Gastrocnemius medialis (tissue), 4 donors: ENCODE data around the gene GPR55. TPM values are rescaled to one million over a fixed set of nuclear protein-coding genes. Genes with fewer than 3 reads are reported as not detected.

Experiments
- ATAC-seq, 2 donors: fragments of 150-250 bp; one replicate each; pipeline ENCODE4 v1.9.1; 2016
- DNase-seq, 2 donors: peaks; one replicate each; pipeline ENCODE4 v3.0.0-alpha.2; 2019
- H3K27ac ChIP-seq, 4 donors: fragments of 200-600 bp; sonication (generic); 1 replicate in 1 of 4; 2 replicates in 3 of 4; pipeline ENCODE4 v1.5.1; 2016 to 2018; ENCODE audit warnings: mild to moderate bottlenecking in 2 of 4, moderate library complexity in 1 of 4
- H3K27me3 ChIP-seq, 3 donors: fragments of 200-600 bp; sonication (generic) in 2 of 3; 1 replicate in 1 of 3; 2 replicates in 2 of 3; pipeline versions ENCODE4 v1.5.1 to v1.6.0; 2016 to 2019; ENCODE audit warnings: mild to moderate bottlenecking in 1 of 3, moderate library complexity in 1 of 3
- H3K36me3 ChIP-seq, 2 donors: fragments of 200-600 bp; sonication (generic) in 1 of 2; one replicate each; pipeline ENCODE4 v1.5.1; 2017 to 2018
- H3K4me1 ChIP-seq, 2 donors: fragments of 200-600 bp; sonication (generic) in 1 of 2; one replicate each; pipeline ENCODE4 v1.5.1; 2016 to 2017; ENCODE audit warnings: mild to moderate bottlenecking in 2 of 2
- H3K4me3 ChIP-seq, 4 donors: fragments of 200-600 bp; sonication (generic) in 3 of 4; 1 replicate in 1 of 4; 2 replicates in 3 of 4; pipeline ENCODE4 v1.5.1; 2016 to 2019; ENCODE audit warnings: mild to moderate bottlenecking in 2 of 4
- H3K9me3 ChIP-seq, 3 donors: fragments of 200-600 bp; sonication (generic) in 2 of 3; 1 replicate in 1 of 3; 2 replicates in 2 of 3; pipeline ENCODE4 v1.5.1; 2016 to 2019
- CTCF ChIP-seq, 5 experiments: fragments of 450-650 bp in 3 of 5; fragments of 200-600 bp in 2 of 5; sonication (generic) in 2 of 5; IDR thresholded peaks in 4 of 5; conservative IDR thresholded peaks in 1 of 5; 1 replicate in 4 of 5; 2 replicates in 1 of 5; pipeline ENCODE4 v1.5.1; 2016 to 2019; ENCODE audit warnings: antibody characterized with exemption in 5 of 5, mild to moderate bottlenecking in 3 of 5, moderate library complexity in 3 of 5
- POLR2A ChIP-seq, 2 donors: fragments of 450-650 bp; IDR thresholded peaks; one replicate each; pipeline ENCODE4 v1.6.1; 2017; ENCODE audit warnings: antibody characterized with exemption in 2 of 2, mild to moderate bottlenecking in 2 of 2, moderate library complexity in 2 of 2
- in situ Hi-C, 4 donors: fragments of 200-750 bp; cut with MboI; loops; one replicate each; pipeline versions ENCODE4 v1.15.0 to v1.8.0; 2017; ENCODE audit warnings: low sequenced_read_pairs in 4 of 4
- intact Hi-C: fragments of 100-400 bp; cut with DNase I; formaldehyde crosslinking; loops from one replicate; pipeline ENCODE4 v1.15.1; 2023; ENCODE audit warnings: low total_unique reads
- total RNA-seq, 4 donors: library from RNA; depleted of rRNA; stranded (reverse); fragments of >200 nt; gene quantifications; one replicate each; pipeline versions ENCODE4 v1.1.0 to v1.2.3, GENCODE V29; 2016

The GPR55 gene
- total RNA-seq, 4 donors from 2014 or later, result not detected

GRCh38 chr2:230865766-230866755, 59.0 kb downstream of the GPR55 start:
- no peaks in the 10 kb centered on the region for H3K36me3 ChIP-seq
- peaks cover 4 to 6% of the 10 kb centered on the region in 2 donors for H3K4me1 ChIP-seq
- TF ChIP-seq POLR2A (IDR thresholded peaks at IDR 0.05) (no peak), CTCF (IDR thresholded peaks at IDR 0.05 in 4 of 5, conservative IDR thresholded peaks at IDR 0.05 in 1 of 5) (no peak)
- in situ Hi-C loops (no loop called here), intact Hi-C loops (no loop called here)
- no peaks in the 10 kb centered on the region for H3K9me3 ChIP-seq
- H3K4me3 ChIP-seq, result peak overlapping the region; percentile 59 to 77 (median 67)
- ATAC-seq (no peak), DNase-seq (no peak)
- H3K27ac ChIP-seq, result peak overlapping the region in 2 of 4 donors; percentile 15 to 38
- peaks cover 2 to 26% (median 18%) of the 10 kb centered on the region in 3 donors for H3K27me3 ChIP-seq

GRCh38 chr2:230865307-230865765, 59.7 kb downstream of the GPR55 start:
- intact Hi-C loops, result no loop called here

GRCh38 chr2:230864605-230865306, 60.3 kb downstream of the GPR55 start, which contains the start of gene ITM2C:
ITM2C (plus strand) TSS chr2:230864942; CDS start chr2:230865026, 84 bp downstream.
- H3K36me3 ChIP-seq, result no peaks in the 10 kb centered on the region
- TF ChIP-seq CTCF (IDR thresholded peaks at IDR 0.05 in 4 of 5, conservative IDR thresholded peaks at IDR 0.05 in 1 of 5) (peak in 2 of 5 experiments; percentile 11 to 19), POLR2A (IDR thresholded peaks at IDR 0.05) (no peak)
- in situ Hi-C loops, result no loop called here

More at GRCh38 chr2:230865307-230865765, 59.7 kb downstream of the GPR55 start:
- no peaks in the 10 kb centered on the region for H3K9me3 ChIP-seq
- H3K27ac ChIP-seq, result peak overlapping the region in 3 of 4 donors; percentile 5 to 38 (median 26)
- in situ Hi-C loops, result no loop called here
- ATAC-seq (no peak), DNase-seq (no peak)
- H3K36me3 ChIP-seq, result no peaks in the 10 kb centered on the region
- peak overlapping the region; percentile 59 to 77 (median 67) for H3K4me3 ChIP-seq
- H3K4me1 ChIP-seq, result no peaks in the 10 kb centered on the region
- TF ChIP-seq POLR2A (IDR thresholded peaks at IDR 0.05), result no peak
- no peak for TF ChIP-seq CTCF (IDR thresholded peaks at IDR 0.05 in 4 of 5, conservative IDR thresholded peaks at IDR 0.05 in 1 of 5)
- peaks cover 2 to 26% (median 18%) of the 10 kb centered on the region in 3 donors for H3K27me3 ChIP-seq

GRCh38 chr2:230864122-230864604, 60.9 kb downstream of the GPR55 start:
- no peak for TF ChIP-seq POLR2A (IDR thresholded peaks at IDR 0.05)
- no peaks in the 10 kb centered on the region for H3K9me3 ChIP-seq
- in situ Hi-C loops (no loop called here), intact Hi-C loops (no loop called here)
- H3K4me3 ChIP-seq, result peak overlapping the region; percentile 59 to 77 (median 67)
- ATAC-seq, result no peak
- no peaks in the 10 kb centered on the region for H3K36me3 ChIP-seq
- no peaks in the 10 kb centered on the region for H3K4me1 ChIP-seq
- no peak for DNase-seq
- H3K27ac ChIP-seq, result no peak overlapping the region
- H3K27me3 ChIP-seq, result peaks cover 2 to 26% (median 21%) of the 10 kb centered on the region in 3 donors

More at GRCh38 chr2:230864605-230865306, 60.3 kb downstream of the GPR55 start, which contains the start of gene ITM2C:
- Histone ChIP-seq H3K4me3 (peak within 1 kb of the TSS; percentile 59 to 77 (median 67)), H3K9me3 (no peaks in the 10 kb centered on the region), H3K4me1 (no peaks in the 10 kb centered on the region), H3K27ac (peak within 1 kb of the TSS in 3 of 4 donors; percentile 5 to 38 (median 26)), H3K27me3 (peaks cover 2 to 26% (median 20%) of the 10 kb centered on the region in 3 donors)
- ATAC-seq, result peak; percentile 34 to 54
- DNase-seq, result no peak
- intact Hi-C loops, result no loop called here
